Measurements from ENCODE around the gene THBS3. TPM values are rescaled to one million over a fixed set of nuclear protein-coding genes. Genes with fewer than 3 reads are reported as not detected.

THBS3 gene
- total and polyA plus RNA-seq, 9 of the 15 experiments (the other 6 are each of a cell fraction or from before 2014, with no cell fraction given), result 0.59 to 8.3 (median 3.2) TPM

GRCh38 chr1:155219592-155220031 lies 11.9 kb upstream of the THBS3 start (continued):
- TF ChIP-seq ZNF639 (CRISPR knock-in tag; conservative IDR thresholded peaks at IDR 0.05 in 1 of 2, IDR thresholded peaks at IDR 0.05 in 1 of 2) (0 out of 4 replicates have a peak, but pooled peaks of 1 of the 2 experiments have one; percentile 20), BRCA1 (IDR thresholded peaks at IDR 0.05) (no peak), BRCA1 (CRISPR knock-in tag; IDR thresholded peaks at IDR 0.05) (no peak), ESRRB (CRISPR knock-in tag; IDR thresholded peaks at IDR 0.05; ENCODE audit: borderline replicate concordance) (no peak), KAT2B (IDR thresholded peaks at IDR 0.05; ENCODE audit: low read depth, low read length) (no peak), DIDO1 (tag; IDR thresholded peaks at IDR 0.05; ENCODE audit: low read depth) (no peak; the same call in 1 of the 2 replicates), KDM2B (CRISPR knock-in tag; IDR thresholded peaks at IDR 0.05) (no peak), RERE (CRISPR knock-in tag; IDR thresholded peaks at IDR 0.05; ENCODE audit: borderline replicate concordance) (no peak), SMAD3 (CRISPR knock-in tag; conservative IDR thresholded peaks at IDR 0.05) (0 out of 2 replicates have a peak, but pooled peaks have one; percentile 15), ETV6 (IDR thresholded peaks at IDR 0.05; ENCODE audit: borderline replicate concordance in 1 of 2, low read depth in 2 of 2, low read length in 1 of 2) (no peak), ETV6 (CRISPR knock-in tag; IDR thresholded peaks at IDR 0.05; ENCODE audit: borderline replicate concordance) (no peak), TGIF2 (CRISPR knock-in tag; IDR thresholded peaks at IDR 0.05) (no peak), THAP7 (CRISPR knock-in tag; IDR thresholded peaks at IDR 0.05) (no peak), BRF2 (IDR thresholded peaks at IDR 0.05; ENCODE audit: borderline replicate concordance, insufficient read depth, insufficient read length) (no peak), SAP30 (IDR thresholded peaks at IDR 0.05; ENCODE audit: borderline replicate concordance, insufficient read depth, low read depth, low read length, poor library complexity, severe bottlenecking) (no peak), ILF3 (IDR thresholded peaks at IDR 0.05; ENCODE audit: borderline replicate concordance) (no peak)
